Neural progenitor cell (in vitro differentiated cells): ENCODE measurements around the gene MRPL39. TPM values are rescaled to one million over a fixed set of nuclear protein-coding genes. Genes with fewer than 3 reads are reported as not detected.

Source experiments
- DNase-seq: peaks from one replicate; pipeline ENCODE4 v3.0.0-alpha.2; 2016; ENCODE audit warnings: low spot score
- H2AFZ ChIP-seq: fragments of 200-600 bp; sonication (generic); replicated peaks from 2 replicates; pipeline ENCODE4 v1.6.1; 2016; ENCODE audit warnings: antibody characterized with exemption
- H3F3A ChIP-seq: fragments of 200-600 bp; sonication (generic); 2 replicates; pipeline ENCODE4 v1.6.1; 2016; ENCODE audit warnings: antibody characterized with exemption, low read depth
- H3K27ac ChIP-seq: fragments of 200-600 bp; sonication (generic); 2 replicates; pipeline ENCODE4 v1.5.1; 2016; ENCODE audit warnings: mild to moderate bottlenecking
- H3K27me3 ChIP-seq: fragments of 200-600 bp; sonication (generic); 2 replicates; pipeline ENCODE4 v1.6.1; 2016; ENCODE audit warnings: mild to moderate bottlenecking, moderate library complexity
- H3K36me3 ChIP-seq: fragments of 200-600 bp; sonication (generic); 2 replicates; pipeline ENCODE4 v1.5.1; 2016
- H3K4me1 ChIP-seq: fragments of 200-600 bp; sonication (generic); 2 replicates; pipeline ENCODE4 v1.6.1; 2016; ENCODE audit warnings: mixed run types
- H3K4me2 ChIP-seq: fragments of 200-600 bp; sonication (generic); 2 replicates; pipeline ENCODE4 v1.6.1; 2016
- H3K4me3 ChIP-seq: fragments of 200-600 bp; sonication (generic); 2 replicates; pipeline ENCODE4 v1.5.1; 2016
- H3K79me2 ChIP-seq: fragments of 200-600 bp; sonication (generic); 2 replicates; pipeline ENCODE4 v1.6.1; 2016; ENCODE audit warnings: low read depth
- H3K9ac ChIP-seq: fragments of 200-600 bp; sonication (generic); 2 replicates; pipeline ENCODE4 v1.6.1; 2016
- H3K9me3 ChIP-seq: fragments of 200-600 bp; sonication (generic); 2 replicates; pipeline ENCODE4 v1.5.1; 2016; ENCODE audit warnings: low read depth
- H4K20me1 ChIP-seq: fragments of 200-600 bp; sonication (generic); 2 replicates; pipeline ENCODE4 v1.6.1; 2016; ENCODE audit warnings: low read depth
- H3K27ac Mint-ChIP-seq: 3 replicates; pipeline ENCODE4 v1.8.0; 2021; ENCODE audit warnings: mixed read lengths
- H3K27me3 Mint-ChIP-seq: 2 replicates; pipeline ENCODE4 v1.8.0; 2022; ENCODE audit warnings: low read depth, mild to moderate bottlenecking, inconsistent platforms, moderate library complexity, mixed read lengths; ENCODE audit not compliant: insufficient read depth
- H3K36me3 Mint-ChIP-seq: 3 replicates; pipeline ENCODE4 v1.8.0; 2021; ENCODE audit warnings: mixed read lengths
- H3K4me1 Mint-ChIP-seq: 3 replicates; pipeline ENCODE4 v1.8.0; 2021; ENCODE audit warnings: mixed read lengths
- H3K4me3 Mint-ChIP-seq: 3 replicates; pipeline ENCODE4 v1.8.0; 2021; ENCODE audit warnings: mild to moderate bottlenecking, moderate library complexity, mixed read lengths
- H3K9me3 Mint-ChIP-seq: 3 replicates; pipeline ENCODE4 v1.8.0; 2020; ENCODE audit warnings: mixed read lengths
- EZH2 ChIP-seq: fragments of 200-600 bp; sonication (generic); IDR thresholded peaks from 2 replicates; pipeline ENCODE4 v1.6.1; 2017; ENCODE audit warnings: antibody characterized with exemption, mild to moderate bottlenecking, moderate library complexity
- EZH2phosphoT487 ChIP-seq: fragments of 200-600 bp; sonication (generic); IDR thresholded peaks from 2 replicates; pipeline ENCODE4 v1.6.1; 2017; ENCODE audit warnings: antibody characterized with exemption
- total RNA-seq: library from RNA; depleted of rRNA; stranded (reverse); fragments of >200 nt; gene quantifications from 2 replicates; pipeline ENCODE4 v1.2.3, GENCODE V29; 2015; ENCODE audit warnings: low replicate concordance
- TF ChIP-seq, protein P1 (sequence below): fragments of 200-600 bp; sonication (generic); IDR thresholded peaks from 2 replicates; pipeline ENCODE4 v1.5.1; 2017; ENCODE audit warnings: antibody characterized with exemption, mild to moderate bottlenecking

Gene MRPL39
- total RNA-seq, 1 donor from 2014 or later = 63.1 TPM

DNA sequence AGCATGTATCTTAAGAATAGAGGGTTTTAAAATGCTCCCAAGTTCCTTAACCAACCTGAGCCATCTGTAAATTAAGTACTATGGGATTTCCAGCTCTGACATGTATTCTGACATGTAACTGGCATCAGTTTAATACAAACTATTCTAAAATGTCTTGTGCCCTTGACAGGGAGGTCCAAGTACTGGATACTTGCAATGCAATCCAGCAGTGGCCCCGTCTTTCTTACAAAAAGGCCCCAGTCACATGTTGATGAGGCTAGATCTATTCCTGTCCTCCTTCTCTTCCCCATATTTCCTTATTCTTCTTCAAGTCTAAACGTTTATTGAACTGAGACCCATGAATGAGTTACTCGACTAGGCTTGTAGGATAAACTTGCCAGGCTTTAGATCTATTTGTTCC lies 46.4 kb downstream of the MRPL39 start:
- Histone ChIP-seq H4K20me1 (no peaks in the 10 kb centered on the region), H3K4me3 (no peak overlapping the region), H3F3A (no peaks in the 10 kb centered on the region), H3K4me1 (no peaks in the 10 kb centered on the region), H3K27ac (no peak overlapping the region), H3K27me3 (peaks cover 35% of the 10 kb centered on the region), H3K79me2 (no peaks in the 10 kb centered on the region), H3K9ac (no peak overlapping the region), H3K36me3 (no peaks in the 10 kb centered on the region), H3K9me3 (no peaks in the 10 kb centered on the region), H2AFZ (no peak overlapping the region), H3K4me2 (no peak overlapping the region)
- Mint-ChIP-seq H3K27ac (no peak overlapping the region), H3K4me1 (no peaks in the 10 kb centered on the region), H3K9me3 (peaks cover 9% of the 10 kb centered on the region), H3K36me3 (peaks cover 21% of the 10 kb centered on the region), H3K4me3 (no peak overlapping the region), H3K27me3 (peaks cover 14% of the 10 kb centered on the region)
- DNase-seq = no peak
- TF ChIP-seq, protein P1, sequence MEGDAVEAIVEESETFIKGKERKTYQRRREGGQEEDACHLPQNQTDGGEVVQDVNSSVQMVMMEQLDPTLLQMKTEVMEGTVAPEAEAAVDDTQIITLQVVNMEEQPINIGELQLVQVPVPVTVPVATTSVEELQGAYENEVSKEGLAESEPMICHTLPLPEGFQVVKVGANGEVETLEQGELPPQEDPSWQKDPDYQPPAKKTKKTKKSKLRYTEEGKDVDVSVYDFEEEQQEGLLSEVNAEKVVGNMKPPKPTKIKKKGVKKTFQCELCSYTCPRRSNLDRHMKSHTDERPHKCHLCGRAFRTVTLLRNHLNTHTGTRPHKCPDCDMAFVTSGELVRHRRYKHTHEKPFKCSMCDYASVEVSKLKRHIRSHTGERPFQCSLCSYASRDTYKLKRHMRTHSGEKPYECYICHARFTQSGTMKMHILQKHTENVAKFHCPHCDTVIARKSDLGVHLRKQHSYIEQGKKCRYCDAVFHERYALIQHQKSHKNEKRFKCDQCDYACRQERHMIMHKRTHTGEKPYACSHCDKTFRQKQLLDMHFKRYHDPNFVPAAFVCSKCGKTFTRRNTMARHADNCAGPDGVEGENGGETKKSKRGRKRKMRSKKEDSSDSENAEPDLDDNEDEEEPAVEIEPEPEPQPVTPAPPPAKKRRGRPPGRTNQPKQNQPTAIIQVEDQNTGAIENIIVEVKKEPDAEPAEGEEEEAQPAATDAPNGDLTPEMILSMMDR = no peak
- TF ChIP-seq EZH2 (no peak), EZH2phosphoT487 (no peak)

DNA sequence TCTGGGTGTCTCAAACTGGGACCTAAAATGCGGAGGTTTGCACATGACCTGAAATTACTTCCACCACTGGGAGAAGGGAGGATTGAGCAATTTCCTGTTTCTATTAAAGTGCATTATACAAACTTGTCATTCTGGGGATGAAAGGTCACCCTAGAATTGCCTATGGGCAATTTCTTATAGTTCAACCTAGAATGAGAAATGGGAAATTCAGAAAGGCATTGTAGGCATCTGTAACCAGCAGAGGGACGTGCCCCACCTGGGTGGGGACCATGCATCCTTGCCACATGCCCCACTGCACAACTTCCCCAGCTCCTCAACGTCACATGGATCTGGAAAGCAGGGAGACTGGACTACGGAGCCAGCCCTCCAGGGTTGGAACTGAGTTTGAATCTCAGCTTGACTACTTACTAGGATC lies 47.0 kb downstream of the MRPL39 start:
- Histone ChIP-seq H3K27me3 (peaks cover 35% of the 10 kb centered on the region), H3K79me2 (no peaks in the 10 kb centered on the region), H3K4me3 (no peak overlapping the region), H3K9me3 (no peaks in the 10 kb centered on the region), H3K4me1 (no peaks in the 10 kb centered on the region), H3F3A (no peaks in the 10 kb centered on the region), H3K4me2 (no peak overlapping the region), H3K27ac (no peak overlapping the region), H3K9ac (no peak overlapping the region), H2AFZ (no peak overlapping the region), H4K20me1 (no peaks in the 10 kb centered on the region), H3K36me3 (no peaks in the 10 kb centered on the region)
- peaks cover 9% of the 10 kb centered on the region for H3K9me3 Mint-ChIP-seq
- H3K27me3 Mint-ChIP-seq = peaks cover 14% of the 10 kb centered on the region
- no peak for DNase-seq
- H3K36me3 Mint-ChIP-seq = peaks cover 19% of the 10 kb centered on the region
- H3K4me1 Mint-ChIP-seq = no peaks in the 10 kb centered on the region
- TF ChIP-seq, protein P1 = no peak
- no peak for TF ChIP-seq EZH2
- no peak for TF ChIP-seq EZH2phosphoT487
- no peak overlapping the region for H3K4me3 Mint-ChIP-seq
- no peak overlapping the region for H3K27ac Mint-ChIP-seq

DNA sequence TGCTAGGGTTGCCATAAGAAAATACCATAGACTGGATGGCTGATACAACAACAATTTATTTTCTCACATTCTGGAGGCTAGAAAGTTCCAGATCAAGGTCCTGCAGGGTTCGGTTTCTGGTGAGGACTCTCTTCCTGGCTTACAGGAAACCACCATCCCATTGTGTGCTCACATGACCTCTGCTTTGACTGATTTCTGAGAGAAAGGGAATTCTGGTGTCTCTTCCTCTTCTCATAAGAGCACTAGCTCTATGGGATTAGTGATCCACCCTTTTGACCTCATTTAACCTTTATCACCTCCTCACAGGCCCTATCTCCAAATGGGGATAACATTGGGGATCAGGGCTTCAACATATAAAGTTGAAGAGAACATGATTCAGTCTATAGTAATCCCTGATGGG lies 47.5 kb downstream of the MRPL39 start:
- no peak overlapping the region for H3K27ac Mint-ChIP-seq
- no peak overlapping the region for H3K4me3 Mint-ChIP-seq
- no peak for DNase-seq
- TF ChIP-seq, protein P1 = no peak
- TF ChIP-seq EZH2phosphoT487 (no peak), EZH2 (no peak)
- H3K4me1 Mint-ChIP-seq = no peaks in the 10 kb centered on the region
- peaks cover 9% of the 10 kb centered on the region for H3K9me3 Mint-ChIP-seq
- Histone ChIP-seq H3K9ac (no peak overlapping the region), H3K27me3 (peaks cover 35% of the 10 kb centered on the region), H2AFZ (no peak overlapping the region), H3K79me2 (no peaks in the 10 kb centered on the region), H3K9me3 (no peaks in the 10 kb centered on the region), H3K4me2 (no peak overlapping the region), H3K4me1 (no peaks in the 10 kb centered on the region), H4K20me1 (no peaks in the 10 kb centered on the region), H3K36me3 (no peaks in the 10 kb centered on the region), H3K27ac (no peak overlapping the region), H3F3A (no peaks in the 10 kb centered on the region), H3K4me3 (no peak overlapping the region)
- H3K36me3 Mint-ChIP-seq = peaks cover 16% of the 10 kb centered on the region
- H3K27me3 Mint-ChIP-seq = peaks cover 14% of the 10 kb centered on the region
